Forelimb muscle (tissue), 1 donor: ENCODE results near the gene FBXO8. TPM values are rescaled to one million over a fixed set of nuclear protein-coding genes. Genes with fewer than 3 reads are reported as not detected.

Experiments
- DNase-seq: peaks from one replicate; pipeline ENCODE4 v3.0.0-alpha.2; 2013; ENCODE audit warnings: low read depth
- polyA plus RNA-seq: library from polyadenylated mRNA; unstranded; fragments of 120-200 nt; gene quantifications from one replicate; pipeline ENCODE4 v1.2.1, GENCODE V29; 2013; ENCODE audit not compliant: insufficient read length

The FBXO8 gene
- polyA plus RNA-seq, 1 donor: 14.6 TPM

- no peak for DNase-seq
Measured at GRCh38 chr4:174207367-174207766, 76.1 kb downstream of the FBXO8 start.

DNA sequence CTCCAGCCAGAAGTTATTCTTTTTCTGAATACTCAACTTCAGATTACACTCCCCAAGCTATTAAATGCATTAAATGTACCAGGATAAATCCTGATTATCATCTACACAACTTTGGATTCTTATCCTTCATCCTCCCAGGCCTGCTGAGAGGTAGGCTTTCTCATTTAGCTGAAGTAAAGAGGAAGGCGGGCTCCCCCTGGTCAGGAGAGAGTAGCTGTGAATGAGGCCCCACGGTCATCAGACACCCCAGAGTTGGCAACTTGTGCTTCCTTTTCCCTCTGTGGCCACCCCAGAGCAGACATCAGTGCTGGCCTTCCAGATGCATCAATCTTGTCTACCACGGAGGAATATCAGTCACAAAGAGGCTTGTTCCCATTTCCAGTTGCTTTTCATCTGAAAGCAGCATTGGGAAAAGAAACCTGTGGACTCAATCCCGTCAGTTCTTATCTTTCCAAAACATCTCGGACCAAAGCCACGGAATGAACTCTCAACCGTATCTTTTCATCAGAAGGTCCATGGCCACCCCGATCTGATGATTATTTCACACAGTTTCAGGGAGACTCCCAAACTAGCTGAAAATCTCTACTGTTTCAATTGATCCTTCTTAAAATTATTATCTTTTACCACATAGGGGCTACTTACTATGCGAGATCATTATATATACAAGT is 79.2 kb downstream of the FBXO8 start:
- DNase-seq: no peak

GRCh38 chr4:174201871-174202270 is 81.6 kb downstream of the FBXO8 start:
- no peak for DNase-seq

DNA sequence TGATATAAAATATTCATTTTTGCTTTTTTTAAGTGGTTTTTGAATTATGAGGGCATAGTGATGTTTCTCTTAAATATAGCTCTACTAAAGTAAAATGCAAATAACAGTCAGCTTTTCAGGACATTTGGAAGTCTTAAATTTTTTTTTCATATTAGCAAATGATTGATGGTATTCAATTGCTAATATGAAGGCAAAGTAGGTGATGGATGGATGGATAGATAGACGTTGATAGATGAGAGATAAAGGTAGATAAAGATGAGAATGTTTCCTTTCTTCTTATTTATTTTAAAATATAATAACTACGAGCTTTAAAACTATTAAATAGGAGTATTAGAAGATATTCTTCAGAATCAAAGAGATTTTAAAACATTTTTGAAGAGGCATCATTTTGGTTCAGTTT is 83.7 kb downstream of the FBXO8 start:
- no peak for DNase-seq

DNA sequence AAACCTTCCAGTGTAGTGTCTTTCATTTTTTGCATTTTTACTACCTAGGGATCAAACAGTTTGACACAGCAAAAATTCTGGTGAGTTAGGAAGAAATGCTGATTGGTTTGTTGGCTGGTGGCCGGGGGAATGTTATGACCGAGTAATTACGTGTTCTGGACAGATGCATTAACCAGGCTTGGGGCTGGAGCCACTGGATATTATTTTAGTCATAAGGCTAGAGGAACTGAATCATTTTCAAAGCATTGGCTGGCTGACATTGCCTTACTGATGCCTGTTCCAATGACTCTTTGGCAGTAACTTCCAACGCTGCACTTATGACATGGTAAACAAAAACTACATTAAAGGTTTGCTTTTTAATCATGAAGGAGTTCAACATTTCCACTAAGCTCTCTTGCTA is 84.6 kb downstream of the FBXO8 start:
- no peak for DNase-seq

DNA sequence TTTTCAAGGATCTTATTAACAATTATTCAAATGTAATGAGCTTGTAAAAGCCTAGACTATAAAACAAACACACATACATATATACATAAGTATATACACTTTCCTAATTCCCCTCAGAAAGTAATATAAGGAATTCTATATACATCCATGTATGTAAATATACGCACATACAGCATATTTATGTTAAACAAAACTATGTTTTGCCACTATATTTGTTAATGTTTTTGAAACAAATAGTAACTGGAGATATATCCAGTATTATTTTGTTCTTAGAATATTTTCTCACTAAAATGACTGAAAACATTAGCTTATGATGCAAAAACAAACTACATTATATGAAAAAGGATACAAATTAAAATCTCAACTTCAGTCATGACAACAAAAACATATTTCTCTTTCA is 85.1 kb downstream of the FBXO8 start:
- DNase-seq: no peak

GRCh38 chr4:174193438-174194374 is 89.8 kb downstream of the FBXO8 start:
- DNase-seq: no peak

DNA sequence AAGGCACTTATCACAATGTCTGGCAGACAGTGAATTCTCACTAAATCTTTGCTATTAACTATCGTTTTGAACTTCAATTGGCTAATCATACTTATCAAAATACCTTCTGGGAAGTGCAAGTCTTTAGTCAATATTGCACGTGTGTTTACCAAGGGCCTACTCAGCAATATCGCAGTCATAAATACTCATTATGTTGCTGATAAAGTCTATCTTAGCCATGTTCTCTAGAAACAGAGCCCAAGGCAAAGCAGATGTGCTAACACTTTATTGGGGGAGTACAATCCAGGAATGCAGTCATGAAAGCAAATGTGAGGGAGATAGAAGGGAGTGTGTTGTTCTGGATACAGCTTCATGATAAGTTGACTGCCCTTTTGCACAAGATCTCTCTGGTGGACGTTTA is 90.5 kb downstream of the FBXO8 start:
- no peak for DNase-seq

DNA sequence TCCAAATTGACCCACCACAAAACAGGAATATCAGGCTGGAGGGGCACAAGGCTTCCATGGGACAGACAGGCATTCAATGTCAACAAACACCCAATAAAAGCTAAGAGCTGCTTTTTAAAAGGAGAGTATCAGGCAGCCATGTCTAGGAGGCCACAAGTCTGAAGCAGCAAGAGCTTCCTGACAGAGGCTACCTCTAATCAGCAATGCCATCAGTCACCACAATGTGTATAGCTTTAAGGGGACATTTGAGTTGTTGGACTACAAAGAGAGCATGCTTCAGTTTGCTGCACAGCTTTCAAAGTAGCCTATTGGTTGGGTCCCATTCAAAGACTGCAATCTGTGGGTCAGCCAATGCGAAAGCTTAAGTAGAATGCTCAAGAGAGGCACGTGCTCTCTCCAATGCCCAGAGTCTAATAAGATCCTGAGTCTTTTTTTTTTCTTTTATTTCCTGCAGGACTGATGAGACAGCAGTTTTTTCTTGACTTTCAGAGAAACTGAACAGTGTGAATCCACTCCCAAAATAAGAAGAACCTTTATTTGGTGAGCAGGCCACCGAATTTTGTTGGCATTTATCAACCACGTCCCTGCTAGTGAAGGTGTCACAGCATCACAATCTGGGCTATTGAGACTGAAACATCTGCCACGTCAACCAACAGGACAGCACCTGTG is 92.5 kb downstream of the FBXO8 start:
- DNase-seq: no peak

GRCh38 chr4:174189392-174190015 is 94.0 kb downstream of the FBXO8 start:
- DNase-seq: no peak

Other genes starting within 250 kb of the FBXO8 start
- 14.2 TPM for gene CEP44, start 244 bp upstream of the FBXO8 start, polyA plus RNA-seq
- gene HPGD, start 238.8 kb upstream of the FBXO8 start, polyA plus RNA-seq: 5.7 TPM